A549 treated with AZD9567 at 1 μM for 4 hours (cell line): ENCODE measurements around the gene HSD17B2. TPM values are rescaled to one million over a fixed set of nuclear protein-coding genes. Genes with fewer than 3 reads are reported as not detected.

ENCODE experiments used
- total RNA-seq: library from RNA; stranded (reverse); fragments of 200-300 nt; extraction: Qiagen RNA extraction; gene quantifications from 5 replicates; pipeline ENCODE4 v1.2.3, GENCODE V29; 2022; ENCODE audit not compliant: insufficient read depth

Gene HSD17B2
- 0.09 to 0.14 TPM in 2 of 5 replicates, not detected in the others for total RNA-seq

GRCh38 chr16:82034981-82035612, at the start of gene HSD17B2:
Gene HSD17B2, plus strand, starts transcription at chr16:82035253. Its CDS starts 172 bp downstream, at chr16:82035425.

GRCh38 chr16:82011199-82011641, 23.8 kb upstream of the HSD17B2 start, which contains the start of gene SDR42E1:
Gene SDR42E1, minus strand, starts transcription at chr16:82011470. Its CDS starts 10,612 bp downstream, at chr16:82000858.

Other genes starting within 250 kb of the HSD17B2 start
- gene SDR42E1, start 23.8 kb upstream of the HSD17B2 start, total RNA-seq = 1.3 to 1.9 TPM (median 1.5 TPM) in 5 replicates
- 28.3 to 34.8 TPM (median 32.9 TPM) in 5 replicates for gene MPHOSPH6, start 135.0 kb downstream of the HSD17B2 start, total RNA-seq